Measurements from ENCODE around the gene TERT.

The TERT gene

DNA sequence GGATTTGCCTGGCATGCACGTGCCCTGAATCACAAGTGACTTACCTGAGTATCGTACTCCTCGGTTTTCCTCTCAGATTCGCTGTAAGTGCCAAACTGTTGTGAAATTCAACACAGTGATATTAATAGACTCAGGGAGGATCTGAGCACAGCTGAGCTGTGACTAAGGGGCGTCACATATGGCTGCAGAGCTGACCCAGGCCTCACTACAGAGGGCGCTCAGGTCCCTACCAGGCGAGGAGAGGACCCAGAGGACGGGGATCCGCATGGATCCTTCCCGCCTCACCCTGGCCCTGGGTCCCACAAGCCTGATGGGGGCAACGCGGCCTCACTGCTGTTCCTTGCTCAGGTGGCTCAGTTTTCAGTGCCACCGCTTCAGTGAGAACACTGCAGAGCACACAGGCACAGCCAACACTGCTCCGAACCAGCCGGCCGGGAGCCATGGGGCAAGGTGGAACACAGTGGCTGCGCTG lies 29.9 kb upstream of the TERT start:
- DNase-seq (ENCODE audit: low spot score): no peak
- in situ Hi-C loops (cut with MboI; ENCODE audit: low sequenced_read_pairs, unreplicated experiment): no loop called here
- TF ChIP-seq CTCF (IDR thresholded peaks at IDR 0.05; ENCODE audit: borderline replicate concordance, control extremely low read depth, extremely low read depth, insufficient read depth, missing control alignments): no peak

DNA sequence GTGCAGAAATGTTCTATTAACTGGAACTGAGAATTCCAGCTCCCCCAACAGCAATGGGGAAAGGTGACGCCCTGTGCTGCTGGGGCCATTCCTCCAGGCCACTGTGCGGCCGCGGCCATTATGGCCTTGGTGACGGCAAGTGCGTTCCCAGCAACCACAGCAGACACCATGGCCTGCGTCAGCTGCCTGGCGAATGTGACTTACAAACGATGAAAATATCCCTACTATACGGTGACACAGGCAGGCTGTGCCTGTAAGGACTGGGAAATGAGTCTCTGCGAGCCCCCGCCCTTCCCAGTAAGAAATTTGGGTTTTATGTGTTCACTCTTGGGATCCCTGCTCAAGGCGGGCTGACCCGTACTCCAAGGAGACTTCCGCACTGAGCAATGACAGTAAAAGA lies 29.4 kb upstream of the TERT start:
- in situ Hi-C loops (cut with MboI; ENCODE audit: low sequenced_read_pairs, unreplicated experiment): no loop called here
- no peak for TF ChIP-seq CTCF (IDR thresholded peaks at IDR 0.05; ENCODE audit: borderline replicate concordance, control extremely low read depth, extremely low read depth, insufficient read depth, missing control alignments)
- no peak for DNase-seq (ENCODE audit: low spot score)

- no peak for TF ChIP-seq CTCF (IDR thresholded peaks at IDR 0.05; ENCODE audit: borderline replicate concordance, control extremely low read depth, extremely low read depth, insufficient read depth, missing control alignments)
- in situ Hi-C loops (cut with MboI; ENCODE audit: low sequenced_read_pairs, unreplicated experiment): no loop called here
Measured at GRCh38 chr5:1323803-1324173, 28.9 kb upstream of the TERT start.

GRCh38 chr5:1322955-1323802 lies 28.3 kb upstream of the TERT start:
- DNase-seq (ENCODE audit: low spot score): no peak
- TF ChIP-seq CTCF (IDR thresholded peaks at IDR 0.05; ENCODE audit: borderline replicate concordance, control extremely low read depth, extremely low read depth, insufficient read depth, missing control alignments): no peak
- in situ Hi-C loops (cut with MboI; ENCODE audit: low sequenced_read_pairs, unreplicated experiment): no loop called here

More at GRCh38 chr5:1323803-1324173, 28.9 kb upstream of the TERT start:
- DNase-seq (ENCODE audit: low spot score): no peak

DNA sequence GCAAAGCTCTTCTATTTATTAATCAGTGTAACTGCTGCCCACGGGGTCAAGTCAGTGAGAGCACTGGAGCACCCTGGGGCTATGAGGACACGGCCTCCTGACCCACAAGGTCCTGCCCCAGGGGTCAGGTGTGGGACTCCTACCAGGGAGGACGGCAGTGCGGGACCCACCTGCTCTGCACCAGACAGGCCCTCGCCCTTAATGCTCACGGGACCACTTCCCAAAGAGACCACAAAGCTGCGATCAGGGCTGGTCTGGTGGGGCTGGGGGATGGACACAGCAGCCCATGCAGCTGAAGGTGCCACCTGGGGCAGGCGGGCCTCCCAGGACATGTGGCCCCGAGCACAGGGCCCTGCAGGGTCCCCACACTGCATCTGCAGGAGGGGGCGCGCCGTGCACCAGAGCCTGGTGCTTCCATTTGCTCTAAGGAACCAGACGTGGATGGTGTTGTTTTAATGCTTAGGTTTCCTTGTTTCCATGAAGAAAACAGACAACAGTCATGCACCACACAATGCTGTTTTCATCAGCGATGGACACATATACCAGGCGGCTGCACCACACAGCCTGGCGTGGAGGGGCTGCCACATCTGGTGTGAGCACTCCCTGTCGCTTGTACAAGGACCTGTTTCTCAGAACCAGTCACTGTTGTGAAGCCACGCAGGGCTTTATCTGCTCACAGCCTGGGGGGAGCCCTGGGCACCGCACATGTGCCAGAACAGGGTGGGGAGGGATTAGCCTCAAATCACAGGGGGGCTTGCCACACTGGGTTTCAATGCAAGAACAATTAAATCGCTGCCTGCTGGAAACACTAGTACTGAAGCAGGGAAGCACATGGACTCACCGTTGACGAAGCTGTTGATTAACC lies 27.4 kb upstream of the TERT start:
- in situ Hi-C loops (cut with MboI; ENCODE audit: low sequenced_read_pairs, unreplicated experiment): no loop called here
- TF ChIP-seq CTCF (IDR thresholded peaks at IDR 0.05; ENCODE audit: borderline replicate concordance, control extremely low read depth, extremely low read depth, insufficient read depth, missing control alignments): no peak
- no peak for DNase-seq (ENCODE audit: low spot score)

DNA sequence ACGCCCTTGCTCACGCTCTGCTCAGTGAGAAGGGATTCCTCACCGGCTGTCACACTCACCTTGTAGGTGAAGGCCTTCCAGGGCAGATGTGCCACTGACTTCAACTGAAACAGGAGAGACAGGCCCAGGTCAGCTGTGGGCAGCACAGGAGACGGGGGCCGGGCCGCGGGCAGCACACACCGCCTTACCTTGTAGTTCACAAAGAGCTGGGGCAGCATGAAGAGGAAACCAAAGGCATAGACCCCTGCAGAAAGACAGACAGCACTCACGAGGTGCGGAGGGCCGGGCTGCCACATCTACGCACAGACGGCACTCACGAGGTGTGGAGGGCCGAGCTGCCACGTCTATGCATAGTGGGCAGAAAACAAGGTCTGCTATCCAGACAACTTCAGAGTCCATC lies 26.7 kb upstream of the TERT start:
- in situ Hi-C loops (cut with MboI; ENCODE audit: low sequenced_read_pairs, unreplicated experiment): no loop called here
- TF ChIP-seq CTCF (IDR thresholded peaks at IDR 0.05; ENCODE audit: borderline replicate concordance, control extremely low read depth, extremely low read depth, insufficient read depth, missing control alignments): no peak
- no peak for DNase-seq (ENCODE audit: low spot score)

Data from GM13976 (cell line).